ENCODE measurements around the gene DNAJC17. TPM values are rescaled to one million over a fixed set of nuclear protein-coding genes. Genes with fewer than 3 reads are reported as not detected.

Gene DNAJC17
- polyA plus RNA-seq, 1 donor from 2014 or later = 79.6 TPM

GRCh38 chr15:40721701-40722100 is 85.6 kb downstream of the DNAJC17 start:
- TF ChIP-seq TAF1 (IDR thresholded peaks at IDR 0.05; ENCODE audit: low read depth) = no peak
- TF ChIP-seq RAD21 (conservative IDR thresholded peaks at IDR 0.05) = no peak
- no peak for TF ChIP-seq POLR2AphosphoS5 (IDR thresholded peaks at IDR 0.05)
- no peak for TF ChIP-seq MXI1 (conservative IDR thresholded peaks at IDR 0.05; ENCODE audit: poor library complexity, severe bottlenecking)
- TF ChIP-seq REST (IDR thresholded peaks at IDR 0.05; ENCODE audit: borderline replicate concordance) = no peak
- no peak for TF ChIP-seq CTCF (IDR thresholded peaks at IDR 0.05; ENCODE audit: poor library complexity, severe bottlenecking)
- H3K79me2 ChIP-seq (replicated peaks; ENCODE audit: insufficient read depth, low read length) = no peaks in the 10 kb centered on the region
- H3F3A ChIP-seq (ENCODE audit: insufficient read depth, low read length, poor library complexity, severe bottlenecking) = no peaks in the 10 kb centered on the region
- H4K20me1 ChIP-seq (ENCODE audit: insufficient read depth) = no peaks in the 10 kb centered on the region
- no peak overlapping the region for H3K27ac ChIP-seq (ENCODE audit: low read length)
- H3K27me3 ChIP-seq (ENCODE audit: insufficient read depth, low read depth, low read length) = no peaks in the 10 kb centered on the region
- H3K36me3 ChIP-seq (ENCODE audit: insufficient read depth, low read length) = no peaks in the 10 kb centered on the region
- no peak overlapping the region for H3K4me2 ChIP-seq (ENCODE audit: low read length)
- no peak overlapping the region for H2AFZ ChIP-seq (ENCODE audit: low read depth, low read length)
- H3K4me3 ChIP-seq (ENCODE audit: low read length) = no peak overlapping the region
- H3K9me2 ChIP-seq (ENCODE audit: insufficient read depth, low read length) = no peaks in the 10 kb centered on the region
- no peak overlapping the region for H3K9ac ChIP-seq (ENCODE audit: low read length)
- no peaks in the 10 kb centered on the region for H3K9me3 ChIP-seq (ENCODE audit: low read length)

- Histone ChIP-seq H3K4me3 (ENCODE audit: low read length) (no peak overlapping the region), H3K9me2 (ENCODE audit: insufficient read depth, low read length) (no peaks in the 10 kb centered on the region), H3K4me2 (ENCODE audit: low read length) (no peak overlapping the region), H3K79me2 (replicated peaks; ENCODE audit: insufficient read depth, low read length) (no peaks in the 10 kb centered on the region), H3K27ac (ENCODE audit: low read length) (no peak overlapping the region), H3K27me3 (ENCODE audit: insufficient read depth, low read depth, low read length) (no peaks in the 10 kb centered on the region), H3K36me3 (ENCODE audit: insufficient read depth, low read length) (no peaks in the 10 kb centered on the region), H3K9ac (ENCODE audit: low read length) (no peak overlapping the region), H4K20me1 (ENCODE audit: insufficient read depth) (no peaks in the 10 kb centered on the region), H3K9me3 (ENCODE audit: low read length) (no peaks in the 10 kb centered on the region), H3F3A (ENCODE audit: insufficient read depth, low read length, poor library complexity, severe bottlenecking) (no peaks in the 10 kb centered on the region), H2AFZ (ENCODE audit: low read depth, low read length) (no peak overlapping the region)
- TF ChIP-seq POLR2AphosphoS5 (IDR thresholded peaks at IDR 0.05) (no peak), MXI1 (conservative IDR thresholded peaks at IDR 0.05; ENCODE audit: poor library complexity, severe bottlenecking) (no peak)
These were observed 91.1 kb downstream of the DNAJC17 start for GRCh38 chr15:40716165-40716564.

Small RNA genes within 50 kb of the gene (small RNA-seq; reads per million reads assigned to genes)
- 0 reads per million in 3 experiments for gene SUMO2P15

Other genes starting within 250 kb of the DNAJC17 start
- gene CCDC32, start 242.4 kb downstream of the DNAJC17 start, polyA plus RNA-seq = 28.4 and 34.2 TPM in 2 replicates
- 8.1 and 13.2 TPM in 2 replicates for gene RPUSD2, start 238.2 kb downstream of the DNAJC17 start, polyA plus RNA-seq
- 0.38 and 2.4 TPM in 2 replicates for gene KNL1, start 213.2 kb downstream of the DNAJC17 start, polyA plus RNA-seq
- gene RAD51, start 112.3 kb downstream of the DNAJC17 start, polyA plus RNA-seq = 0.22 TPM in 1 of 2 replicates, not detected in the other
- gene RMDN3, start 52.2 kb downstream of the DNAJC17 start, polyA plus RNA-seq = 24.7 and 25.3 TPM in 2 replicates
- 7.2 and 17.3 TPM in 2 replicates for gene GCHFR, start 43.4 kb downstream of the DNAJC17 start, polyA plus RNA-seq
- gene C15orf62, start 37.5 kb downstream of the DNAJC17 start, polyA plus RNA-seq = not detected in 2 replicates
- gene ZFYVE19, start 384 bp downstream of the DNAJC17 start, polyA plus RNA-seq = 48.2 and 63.7 TPM in 2 replicates
- gene PPP1R14D, start 21.2 kb upstream of the DNAJC17 start, polyA plus RNA-seq = not detected in 2 replicates
- 0.18 and 0.68 TPM in 2 replicates for gene SPINT1, start 36.6 kb upstream of the DNAJC17 start, polyA plus RNA-seq
- gene RHOV, start 66.8 kb upstream of the DNAJC17 start, polyA plus RNA-seq = 1.9 and 2.8 TPM in 2 replicates
- 13.8 and 16.7 TPM in 2 replicates for gene VPS18, start 87.0 kb upstream of the DNAJC17 start, polyA plus RNA-seq
- gene DLL4, start 121.9 kb upstream of the DNAJC17 start, polyA plus RNA-seq = 2.2 and 2.3 TPM in 2 replicates
- gene CHAC1, start 146.0 kb upstream of the DNAJC17 start, polyA plus RNA-seq = 3.6 and 7.0 TPM in 2 replicates

Measured in neural cell (in vitro differentiated cells).